HG02943 (cell line): ENCODE measurements around the gene WDR4.
A peak's percentile ranks its signal among the peaks of the same experiment; 100 is the strongest.
"Not testable (repeated sequence)": the region's sequence is repeated elsewhere in the genome, so short reads cannot be mapped to it uniquely, and the experiment has no call there.

Experiments
- ATAC-seq: cut with Tn5 transposase; IDR thresholded peaks from one replicate; pipeline ENCODE4 v1.9.1; 2021; ENCODE audit warnings: mild to moderate bottlenecking, low read depth, moderate library complexity; ENCODE audit not compliant: unreplicated experiment

The WDR4 gene

GRCh38 chr21:42883921-42884320 lies 4.6 kb upstream of the WDR4 start:
- no peak for ATAC-seq

GRCh38 chr21:42880352-42880751 lies 1.0 kb upstream of the WDR4 start:
- ATAC-seq: no peak

- ATAC-seq: peak; percentile 14
Observed at GRCh38 chr21:42878678-42878992, 704 bp downstream of the WDR4 start.

- not testable (repeated sequence) for ATAC-seq
Observed at GRCh38 chr21:42875811-42876210, 3.5 kb downstream of the WDR4 start.

GRCh38 chr21:42873096-42873495 lies 6.2 kb downstream of the WDR4 start:
- no peak for ATAC-seq

- no peak for ATAC-seq
Observed at GRCh38 chr21:42868196-42868595, 11.1 kb downstream of the WDR4 start.

GRCh38 chr21:42865776-42866160 lies 13.6 kb downstream of the WDR4 start:
- ATAC-seq: no peak

- no peak for ATAC-seq
Observed at GRCh38 chr21:42864815-42865775, 14.2 kb downstream of the WDR4 start.

- ATAC-seq: no peak
Observed at GRCh38 chr21:42864286-42864685, 15.1 kb downstream of the WDR4 start.

GRCh38 chr21:42863504-42863870 lies 15.9 kb downstream of the WDR4 start:
- no peak for ATAC-seq

GRCh38 chr21:42862774-42863503 lies 16.4 kb downstream of the WDR4 start:
- ATAC-seq: no peak

GRCh38 chr21:42861848-42862400 lies 17.4 kb downstream of the WDR4 start:
- ATAC-seq: no peak

GRCh38 chr21:42861311-42861847 lies 18.0 kb downstream of the WDR4 start:
- no peak for ATAC-seq

- ATAC-seq: no peak
Observed at GRCh38 chr21:42860345-42860744, 19.0 kb downstream of the WDR4 start.

GRCh38 chr21:42859891-42860230 lies 19.5 kb downstream of the WDR4 start:
- no peak for ATAC-seq

GRCh38 chr21:42858957-42859890 lies 20.1 kb downstream of the WDR4 start:
- no peak for ATAC-seq

GRCh38 chr21:42858185-42858847 lies 21.0 kb downstream of the WDR4 start:
- no peak for ATAC-seq

GRCh38 chr21:42857216-42857615 lies 22.1 kb downstream of the WDR4 start:
- ATAC-seq: no peak

- no peak for ATAC-seq
Observed at GRCh38 chr21:42855937-42856335, 23.4 kb downstream of the WDR4 start.
